Thyroid gland (tissue), 4 donors: ENCODE results near the gene LAMC3.
"Not testable (repeated sequence)": the region's sequence is repeated elsewhere in the genome, so short reads cannot be mapped to it uniquely, and the experiment has no call there.

ENCODE experiments used
- POLR2A ChIP-seq, 2 donors: fragments of 450-650 bp; IDR thresholded peaks; one replicate each; pipeline ENCODE4 v1.6.1; 2017; ENCODE audit warnings: antibody characterized with exemption in 2 of 2, mild to moderate bottlenecking in 2 of 2, moderate library complexity in 1 of 2
- TF ChIP-seq, protein P1 (sequence below), 6 experiments: fragments of 200-600 bp in 3 of 6; fragments of 450-650 bp in 3 of 6; sonication (generic) in 3 of 6; IDR thresholded peaks; one replicate each; pipeline ENCODE4 v1.5.1; 2016 to 2019; ENCODE audit warnings: antibody characterized with exemption in 6 of 6, mild to moderate bottlenecking in 2 of 6, inconsistent platforms in 1 of 6, moderate library complexity in 1 of 6

GRCh38 chr9:131099845-131100244, 90.9 kb downstream of the LAMC3 start:
- TF ChIP-seq, protein P1, sequence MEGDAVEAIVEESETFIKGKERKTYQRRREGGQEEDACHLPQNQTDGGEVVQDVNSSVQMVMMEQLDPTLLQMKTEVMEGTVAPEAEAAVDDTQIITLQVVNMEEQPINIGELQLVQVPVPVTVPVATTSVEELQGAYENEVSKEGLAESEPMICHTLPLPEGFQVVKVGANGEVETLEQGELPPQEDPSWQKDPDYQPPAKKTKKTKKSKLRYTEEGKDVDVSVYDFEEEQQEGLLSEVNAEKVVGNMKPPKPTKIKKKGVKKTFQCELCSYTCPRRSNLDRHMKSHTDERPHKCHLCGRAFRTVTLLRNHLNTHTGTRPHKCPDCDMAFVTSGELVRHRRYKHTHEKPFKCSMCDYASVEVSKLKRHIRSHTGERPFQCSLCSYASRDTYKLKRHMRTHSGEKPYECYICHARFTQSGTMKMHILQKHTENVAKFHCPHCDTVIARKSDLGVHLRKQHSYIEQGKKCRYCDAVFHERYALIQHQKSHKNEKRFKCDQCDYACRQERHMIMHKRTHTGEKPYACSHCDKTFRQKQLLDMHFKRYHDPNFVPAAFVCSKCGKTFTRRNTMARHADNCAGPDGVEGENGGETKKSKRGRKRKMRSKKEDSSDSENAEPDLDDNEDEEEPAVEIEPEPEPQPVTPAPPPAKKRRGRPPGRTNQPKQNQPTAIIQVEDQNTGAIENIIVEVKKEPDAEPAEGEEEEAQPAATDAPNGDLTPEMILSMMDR (IDR thresholded peaks at IDR 0.05): not testable (repeated sequence)
- not testable (repeated sequence) for TF ChIP-seq POLR2A (IDR thresholded peaks at IDR 0.05)
